Superior temporal gyrus (tissue), 1 donor: ENCODE measurements around the gene RACGAP1.
A peak's percentile ranks its signal among the peaks of the same experiment; 100 is the strongest.

Source experiments
- DNase-seq: peaks from one replicate; pipeline ENCODE4 v3.0.0-alpha.2; 2016; ENCODE audit errors: extremely low spot score

The RACGAP1 gene

DNA sequence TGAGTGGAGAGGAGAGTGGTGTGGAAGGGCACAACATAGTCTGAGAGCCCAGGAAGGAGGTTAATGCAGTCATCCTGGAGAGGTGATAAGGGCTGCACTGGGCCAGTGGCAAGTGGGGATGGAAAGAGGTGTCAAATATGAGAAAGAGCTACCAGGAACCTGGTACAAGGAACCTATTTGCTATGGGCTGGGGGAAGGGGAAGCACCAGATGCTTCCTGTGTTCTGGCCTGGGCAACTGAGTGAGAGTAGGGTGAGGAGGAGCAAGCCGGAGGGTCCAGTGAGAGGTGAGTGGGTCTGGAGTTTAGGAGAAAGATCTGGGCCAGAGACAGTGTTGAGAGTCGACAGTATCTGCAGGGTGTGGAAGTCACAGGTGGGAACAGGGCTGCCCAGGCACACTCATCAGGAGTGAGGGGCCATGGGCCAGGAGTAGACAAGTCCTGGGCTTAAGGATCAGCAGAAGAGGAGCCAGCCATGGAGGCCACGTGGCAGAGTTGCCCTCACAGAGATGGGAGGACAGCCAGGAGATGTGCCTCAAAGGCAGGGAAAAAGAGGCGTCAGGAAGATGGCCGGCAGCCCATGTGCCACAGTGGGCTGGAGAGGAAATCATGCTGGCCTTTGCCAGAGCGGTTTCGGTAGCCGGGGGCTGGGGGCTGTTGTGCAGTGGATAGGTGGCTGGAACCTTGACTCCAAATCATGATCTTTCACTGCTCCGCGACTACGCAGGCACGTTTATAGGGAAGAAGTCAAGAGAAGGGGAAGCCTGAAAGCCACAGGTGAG lies 55.5 kb downstream of the RACGAP1 start:
- no peak for DNase-seq

DNA sequence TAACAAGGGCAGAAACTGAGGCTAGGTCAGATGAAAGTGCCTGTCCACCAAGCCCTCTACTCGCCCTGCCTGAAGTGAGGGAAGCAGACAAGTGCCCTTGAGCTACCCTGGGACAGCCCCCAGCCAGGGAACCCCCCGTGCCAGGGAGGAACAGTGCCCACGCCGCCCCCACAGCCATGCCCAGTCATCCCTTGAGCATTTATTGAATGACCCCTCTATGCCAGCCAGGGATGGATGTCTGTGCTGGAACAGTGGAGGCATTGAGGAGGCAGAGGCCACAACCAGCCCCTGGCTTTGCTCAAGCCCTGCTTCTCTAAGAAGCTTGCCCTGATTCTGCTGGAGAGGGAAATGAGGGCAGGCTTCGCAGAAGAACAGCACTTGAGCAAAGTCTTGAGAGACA lies 56.3 kb downstream of the RACGAP1 start:
- peak; percentile 66 for DNase-seq

DNA sequence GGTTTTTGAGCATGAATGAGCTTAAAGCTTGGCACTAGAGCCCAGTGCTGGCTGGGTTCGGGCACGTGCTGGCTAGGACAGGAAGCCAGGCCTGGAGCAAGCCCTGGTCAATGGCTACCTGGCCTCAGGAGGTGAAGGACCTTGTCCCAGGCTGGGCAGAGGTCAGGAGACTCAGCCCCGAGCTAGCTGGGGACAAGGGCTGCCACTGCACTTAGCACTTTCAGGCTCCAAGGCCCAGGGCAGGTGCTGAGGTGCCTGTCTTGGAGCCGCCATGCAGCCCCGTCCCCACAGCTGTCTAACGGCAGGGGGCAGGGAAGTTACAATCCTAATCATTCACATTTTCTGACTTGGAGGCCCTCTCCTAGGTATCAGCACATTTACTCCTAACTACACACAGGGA lies 56.8 kb downstream of the RACGAP1 start:
- DNase-seq: no peak

DNA sequence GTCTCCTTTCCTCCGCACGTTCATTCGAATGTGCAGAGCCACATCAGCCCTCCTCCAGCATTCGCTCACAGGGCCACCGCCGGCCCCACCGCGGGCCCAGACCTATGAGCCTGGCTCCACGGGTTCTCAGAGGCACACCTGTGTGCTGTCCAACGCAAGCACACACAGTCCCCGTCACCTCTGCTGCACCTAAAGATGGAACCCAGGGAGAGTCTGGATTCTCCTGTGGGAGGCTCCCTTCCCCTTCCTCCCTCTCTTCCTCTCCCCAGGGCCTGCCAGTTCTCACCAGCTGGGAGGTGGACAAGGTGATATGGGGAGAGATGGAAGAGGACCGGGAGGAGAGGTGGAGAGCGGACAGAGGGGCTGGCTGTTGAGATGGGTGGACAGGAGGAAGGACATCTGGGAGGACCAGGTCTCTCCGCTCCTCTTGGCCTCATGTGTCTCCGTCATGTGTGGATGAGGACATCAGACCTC lies 57.5 kb downstream of the RACGAP1 start:
- no peak for DNase-seq

DNA sequence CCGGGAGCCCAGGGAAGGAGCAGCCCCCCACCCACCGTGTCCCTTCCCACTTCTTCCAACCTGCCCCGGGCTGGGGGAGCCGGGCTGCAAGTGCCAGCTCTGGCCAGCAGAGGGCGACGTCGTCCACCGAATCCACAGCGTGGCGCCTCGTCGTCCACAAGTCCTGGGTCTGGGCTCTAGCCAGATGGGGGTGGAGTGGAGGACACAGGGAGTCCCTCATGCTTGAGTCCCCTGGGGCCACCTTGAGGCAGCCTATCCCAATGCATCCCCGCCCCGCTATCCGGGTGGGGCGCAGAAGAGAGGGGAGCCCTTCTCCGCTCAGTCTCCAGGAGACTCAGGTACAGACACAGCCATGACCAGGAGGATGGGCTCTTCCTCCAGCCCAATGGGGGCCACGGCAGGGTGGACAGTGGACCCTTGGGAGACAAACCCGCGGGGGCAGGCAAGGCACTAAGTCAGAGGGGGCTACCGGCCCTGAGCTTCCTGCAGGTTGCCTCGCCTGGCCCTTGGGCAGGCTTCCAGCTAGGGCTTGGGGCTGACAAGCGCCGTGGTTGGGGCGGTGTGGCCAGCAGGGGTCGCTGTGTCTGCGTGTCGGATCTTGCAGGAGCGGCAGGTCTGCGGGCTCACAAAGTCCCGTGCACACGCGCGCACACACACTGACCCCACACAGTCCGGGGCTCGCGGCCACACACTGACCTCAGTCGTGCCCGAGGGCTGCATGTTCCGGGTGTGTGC lies 58.1 kb downstream of the RACGAP1 start:
- DNase-seq: peak; percentile 95

DNA sequence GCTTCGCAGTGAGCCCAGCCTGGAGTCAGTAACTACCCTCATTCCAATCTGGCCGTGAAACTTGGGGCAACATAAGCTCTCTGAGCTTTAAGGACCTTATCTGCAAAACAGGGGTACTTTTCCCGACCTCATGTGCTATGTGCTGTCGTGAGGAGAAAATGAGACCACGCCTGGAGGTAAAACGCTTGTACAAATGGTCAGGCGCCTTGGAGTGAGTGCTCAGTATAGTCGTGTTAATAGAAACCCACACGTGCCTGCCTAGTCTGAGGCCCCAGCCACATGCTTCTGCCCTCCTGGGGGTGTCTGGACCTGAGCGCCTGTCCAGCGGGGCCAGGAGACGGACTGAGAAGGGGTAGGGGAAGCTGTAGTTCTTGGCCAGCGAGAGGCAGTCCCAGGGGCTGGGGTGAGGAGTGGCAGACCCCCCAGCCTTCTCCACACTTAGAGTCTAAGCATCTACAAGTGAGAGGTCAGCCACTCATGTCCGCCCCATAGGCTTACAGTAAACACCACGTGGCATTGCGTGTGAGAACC lies 58.7 kb downstream of the RACGAP1 start:
- DNase-seq: no peak

DNA sequence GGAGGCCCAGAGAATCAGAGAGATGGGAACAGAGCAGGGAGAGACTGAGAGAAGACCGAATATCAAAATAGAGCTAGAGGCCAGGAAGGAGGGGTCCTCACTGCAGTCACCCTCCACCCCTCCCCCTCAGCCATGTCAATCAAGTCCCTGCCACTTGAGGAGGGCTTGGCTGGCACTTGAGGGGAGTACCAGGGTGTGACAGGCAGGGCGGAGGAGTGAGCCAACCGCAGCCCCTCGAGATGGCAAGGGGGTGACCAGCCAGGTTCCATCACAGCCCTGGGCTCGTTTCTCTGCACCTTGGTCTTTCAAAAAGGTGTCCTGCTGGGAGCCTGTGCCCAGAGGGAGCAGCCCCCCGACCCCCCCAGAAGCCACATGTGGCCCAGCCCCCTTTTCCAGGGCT lies 59.5 kb downstream of the RACGAP1 start:
- DNase-seq: no peak

DNA sequence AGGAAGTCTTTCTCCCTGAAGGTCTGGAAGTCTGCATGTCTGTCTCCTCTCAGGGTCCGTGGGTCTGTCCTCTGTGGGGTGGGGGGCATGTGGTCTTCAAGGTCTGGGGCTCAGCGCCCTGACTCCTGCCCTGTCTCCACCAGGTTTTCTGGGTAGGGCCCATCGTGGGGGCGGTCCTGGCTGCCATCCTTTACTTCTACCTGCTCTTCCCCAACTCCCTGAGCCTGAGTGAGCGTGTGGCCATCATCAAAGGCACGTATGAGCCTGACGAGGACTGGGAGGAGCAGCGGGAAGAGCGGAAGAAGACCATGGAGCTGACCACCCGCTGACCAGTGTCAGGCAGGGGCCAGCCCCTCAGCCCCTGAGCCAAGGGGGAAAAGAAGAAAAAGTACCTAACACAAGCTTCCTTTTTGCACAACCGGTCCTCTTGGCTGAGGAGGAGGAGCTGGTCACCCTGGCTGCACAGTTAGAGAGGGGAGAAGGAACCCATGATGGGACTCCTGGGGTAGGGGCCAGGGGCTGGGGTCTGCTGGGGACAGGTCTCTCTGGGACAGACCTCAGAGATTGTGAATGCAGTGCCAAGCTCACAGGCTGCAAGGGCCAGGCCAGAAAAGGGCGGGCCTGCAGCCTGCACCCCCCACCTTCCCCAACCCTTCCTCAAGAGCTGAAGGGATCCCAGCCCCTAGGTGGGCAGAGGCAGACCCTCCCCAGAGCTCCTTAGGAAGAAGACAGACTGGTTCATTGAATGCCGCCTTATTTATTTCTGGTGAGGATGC lies 60.3 kb downstream of the RACGAP1 start:
- DNase-seq: no peak

DNA sequence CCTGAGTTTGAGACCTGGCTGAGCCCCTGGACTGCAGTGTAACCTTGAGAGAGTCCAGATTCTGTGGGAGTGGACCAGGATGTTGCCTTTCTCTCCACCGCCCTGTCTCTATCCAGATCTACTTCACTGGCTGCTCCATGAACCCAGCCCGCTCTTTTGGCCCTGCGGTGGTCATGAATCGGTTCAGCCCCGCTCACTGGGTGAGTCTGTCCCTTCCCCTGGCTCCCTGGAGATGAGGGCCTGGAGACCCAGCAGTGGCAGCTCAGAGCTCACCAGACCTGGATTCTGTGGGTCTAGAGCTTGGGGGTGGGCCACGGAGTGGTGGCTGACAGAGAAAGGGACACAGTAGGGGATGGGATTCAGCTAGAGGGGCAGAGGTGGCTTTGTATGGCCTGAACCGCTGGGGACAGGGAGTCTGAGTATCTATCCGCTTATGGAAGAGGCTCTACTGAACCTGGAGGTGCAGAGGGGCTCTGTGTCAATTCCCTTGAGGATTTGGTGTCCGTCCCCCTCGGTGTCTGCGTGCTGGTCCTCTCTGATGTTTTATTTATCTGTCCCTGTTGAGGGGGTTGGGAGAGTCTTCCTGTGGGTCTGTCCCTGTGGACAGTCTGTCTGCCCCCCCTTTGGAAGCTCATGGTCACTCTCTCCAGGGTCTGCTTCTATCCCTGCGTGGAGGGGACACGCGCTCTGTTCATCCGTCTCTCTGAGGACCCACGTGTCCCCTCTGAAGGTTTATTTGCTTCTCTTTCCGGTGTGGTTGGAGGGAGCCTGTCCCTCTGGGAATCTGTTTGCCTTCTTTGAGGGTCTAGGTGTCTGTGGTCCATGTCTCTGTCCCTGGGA lies 61.1 kb downstream of the RACGAP1 start:
- DNase-seq: no peak

DNA sequence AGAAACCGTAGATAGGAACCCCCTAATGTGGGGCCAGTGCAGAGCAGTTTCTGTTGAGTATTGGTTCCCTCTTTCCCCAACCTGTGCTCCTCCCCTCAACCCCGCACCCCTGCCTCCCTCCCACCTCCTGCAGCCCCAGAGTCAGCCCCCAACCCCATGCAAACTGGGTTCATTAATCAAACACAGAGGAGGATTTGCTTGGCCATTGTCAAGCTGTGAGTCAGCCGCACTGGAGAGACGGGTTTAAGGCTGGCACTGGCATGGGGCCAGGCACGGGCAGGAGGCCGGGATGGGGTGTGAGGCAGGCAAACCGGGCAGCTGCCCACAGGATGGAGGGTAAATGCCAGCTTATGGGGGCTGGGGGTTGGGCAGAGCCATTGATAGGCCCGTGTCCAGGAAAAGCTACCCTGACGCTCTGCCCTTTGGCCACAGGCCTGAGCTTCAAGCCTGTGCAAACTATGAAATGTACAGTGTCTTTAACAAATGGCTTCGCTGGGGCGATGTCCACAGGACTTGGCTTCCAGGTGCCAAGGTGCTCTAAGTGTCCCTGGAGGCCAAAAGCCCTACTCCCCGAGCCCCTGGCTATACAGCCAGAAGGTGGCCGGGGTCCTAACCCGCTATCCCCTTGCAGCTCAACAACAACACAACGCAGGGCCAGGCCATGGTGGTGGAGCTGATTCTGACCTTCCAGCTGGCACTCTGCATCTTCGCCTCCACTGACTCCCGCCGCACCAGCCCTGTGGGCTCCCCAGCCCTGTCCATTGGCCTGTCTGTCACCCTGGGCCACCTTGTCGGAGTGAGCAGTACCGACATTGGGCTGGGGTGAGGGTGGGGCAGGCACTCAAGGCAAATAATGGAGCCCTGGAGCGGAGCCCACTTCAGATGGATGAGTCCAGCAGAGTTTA lies 62.2 kb downstream of the RACGAP1 start:
- DNase-seq: no peak

DNA sequence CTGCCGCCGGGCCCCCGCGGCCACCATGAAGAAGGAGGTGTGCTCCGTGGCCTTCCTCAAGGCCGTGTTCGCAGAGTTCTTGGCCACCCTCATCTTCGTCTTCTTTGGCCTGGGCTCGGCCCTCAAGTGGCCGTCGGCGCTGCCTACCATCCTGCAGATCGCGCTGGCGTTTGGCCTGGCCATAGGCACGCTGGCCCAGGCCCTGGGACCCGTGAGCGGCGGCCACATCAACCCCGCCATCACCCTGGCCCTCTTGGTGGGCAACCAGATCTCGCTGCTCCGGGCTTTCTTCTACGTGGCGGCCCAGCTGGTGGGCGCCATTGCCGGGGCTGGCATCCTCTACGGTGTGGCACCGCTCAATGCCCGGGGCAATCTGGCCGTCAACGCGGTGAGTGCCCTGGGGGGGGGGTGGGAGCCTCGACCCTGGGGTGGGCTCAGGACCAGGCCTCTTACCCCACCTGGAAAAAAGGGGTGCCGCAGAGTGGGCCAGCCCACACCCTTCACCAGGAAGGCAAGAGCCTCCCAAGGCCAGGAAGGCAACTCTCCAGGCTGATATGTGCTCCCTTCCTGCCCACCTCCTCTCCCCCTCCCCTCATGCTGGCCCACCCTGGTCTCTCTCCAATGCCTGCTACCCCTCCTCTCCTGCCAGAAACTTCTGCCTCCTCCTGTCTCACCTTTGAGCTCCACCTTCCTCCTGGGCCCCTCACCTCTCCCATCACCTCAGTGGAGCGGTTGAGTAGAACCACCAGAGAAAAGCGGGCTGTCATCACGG lies 63.1 kb downstream of the RACGAP1 start:
- no peak for DNase-seq

DNA sequence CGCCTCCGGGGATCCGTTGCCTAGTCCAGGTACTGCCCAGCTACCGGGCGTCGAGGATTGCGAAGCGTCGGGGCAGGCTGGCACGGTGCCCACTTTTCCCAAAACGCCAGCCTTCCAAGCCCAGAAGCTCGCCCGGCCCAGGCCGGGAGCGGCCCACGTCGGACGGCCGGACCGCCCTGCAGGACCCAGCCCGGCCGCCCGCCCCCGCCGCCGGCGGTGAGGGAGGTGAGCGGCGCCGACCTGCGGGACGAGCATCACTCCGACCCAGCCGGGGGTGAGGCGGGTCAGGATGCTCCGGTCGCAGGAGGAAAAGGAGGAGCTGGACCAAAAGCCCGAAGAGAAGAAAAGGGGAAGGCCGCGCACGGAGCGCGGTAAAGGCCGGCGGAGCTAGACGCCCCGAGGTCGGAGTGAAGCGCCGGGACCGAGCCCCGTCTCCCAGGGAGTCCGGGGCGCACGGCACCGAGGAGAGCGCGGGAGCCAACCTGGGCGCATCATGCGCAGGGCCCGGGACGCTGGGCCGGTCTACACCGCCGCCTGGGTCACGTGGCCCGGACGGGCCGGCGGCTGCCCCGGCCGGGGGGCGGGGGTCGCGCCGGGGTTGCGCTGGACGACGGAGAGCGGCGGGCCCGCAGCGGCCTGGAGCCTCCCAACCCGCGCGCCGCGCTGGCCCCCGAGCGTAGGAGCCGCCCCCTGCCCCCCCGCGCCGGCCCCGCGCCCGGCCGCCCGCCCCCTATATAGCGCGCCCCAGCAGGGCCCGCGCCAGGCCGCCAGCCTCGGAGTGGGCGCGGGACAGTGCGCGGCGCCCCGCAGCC lies 64.0 kb downstream of the RACGAP1 start, which contains the start of gene AQP5:
Gene AQP5 (plus strand): TSS at position 762 of the 812 bp plus-strand sequence. CDS start 146 bp downstream, outside the sequence.
- no peak for DNase-seq

DNA sequence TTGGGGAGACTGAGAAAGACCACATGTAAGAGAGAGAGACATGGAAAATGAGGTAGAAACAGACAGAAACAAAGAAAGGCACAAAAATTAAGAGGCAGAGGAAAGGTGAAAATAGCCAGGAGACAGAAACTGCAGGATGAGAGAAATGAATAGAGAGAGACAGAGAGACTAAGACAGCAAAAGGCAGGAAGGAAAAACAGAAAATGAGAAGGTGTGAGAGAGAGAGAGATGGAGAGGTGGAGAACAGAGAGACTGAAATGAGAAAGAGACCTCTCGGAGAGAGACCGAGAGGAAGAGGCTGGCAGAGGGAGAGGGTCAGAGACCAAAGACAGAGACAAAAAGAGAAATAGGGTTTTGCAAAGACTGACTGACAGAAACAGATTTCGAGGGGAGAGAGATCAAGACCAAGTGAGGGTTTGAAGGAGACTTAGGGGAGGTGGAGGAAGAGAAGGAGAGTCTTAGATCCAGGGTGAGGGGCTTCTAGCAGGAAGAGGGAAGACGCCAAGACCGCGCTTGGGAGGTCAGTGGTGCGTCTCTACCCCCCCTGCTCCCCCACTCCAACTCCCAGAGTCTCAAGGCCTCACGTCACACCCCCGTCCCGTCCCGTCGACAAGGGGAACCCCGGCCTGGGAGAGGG lies 64.7 kb downstream of the RACGAP1 start:
- no peak for DNase-seq

DNA sequence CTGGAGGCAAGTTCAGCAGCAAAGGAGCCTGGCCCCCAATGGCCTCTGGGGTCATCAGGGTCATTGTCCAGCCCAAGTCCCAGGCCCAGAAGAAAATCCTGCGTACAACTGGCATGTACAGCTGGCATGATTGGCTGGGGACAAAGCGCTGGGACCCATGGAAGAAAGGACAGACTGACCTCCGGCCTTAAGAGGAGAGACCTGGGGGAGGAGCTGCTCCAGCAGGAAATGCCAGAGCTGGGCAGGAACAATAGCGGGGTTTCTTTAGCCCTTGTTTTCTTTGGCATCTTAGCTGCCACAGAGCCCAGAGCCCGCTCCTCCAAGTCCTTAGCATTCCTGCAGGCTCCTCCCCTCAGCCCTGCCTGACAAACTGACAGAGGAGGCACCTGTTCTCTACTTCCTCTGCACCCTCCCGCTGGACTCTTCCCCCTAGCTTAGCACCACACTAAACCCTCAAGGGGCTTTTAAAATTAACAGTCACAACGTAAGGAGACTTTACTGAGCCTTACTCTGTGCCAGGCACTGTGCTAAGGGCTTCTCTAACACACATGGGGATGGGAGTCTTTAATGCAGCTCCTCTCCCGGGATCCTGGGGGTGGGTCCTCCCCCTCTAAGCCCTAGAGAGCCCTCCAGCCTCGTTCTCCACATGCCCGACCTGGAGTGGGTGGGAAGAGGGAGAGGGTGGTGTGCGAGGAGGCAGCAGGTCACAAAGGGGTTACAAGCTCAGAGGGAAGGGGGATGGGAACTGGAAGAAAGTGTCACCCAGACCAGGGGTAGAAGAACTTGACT lies 65.4 kb downstream of the RACGAP1 start:
- DNase-seq: no peak

DNA sequence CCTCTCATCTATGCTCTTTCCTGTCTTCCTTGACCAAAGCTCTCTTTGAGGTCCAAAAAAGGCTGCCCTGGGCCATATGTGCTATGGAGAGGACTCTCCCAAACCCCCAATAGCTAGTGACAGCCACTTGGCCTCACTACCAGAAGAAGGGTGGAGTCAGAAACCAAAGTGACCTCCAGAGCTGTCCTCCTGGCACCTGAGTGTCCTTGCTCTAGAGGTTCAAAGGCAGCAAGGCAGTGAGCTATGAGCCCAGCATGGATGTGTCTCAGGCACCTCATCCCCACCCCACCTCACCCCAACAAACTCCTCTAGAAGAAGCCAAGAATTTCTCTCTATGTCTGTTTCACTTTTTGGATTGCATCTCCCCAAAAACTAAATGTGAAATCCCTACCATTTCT lies 67.7 kb downstream of the RACGAP1 start:
- no peak for DNase-seq

DNA sequence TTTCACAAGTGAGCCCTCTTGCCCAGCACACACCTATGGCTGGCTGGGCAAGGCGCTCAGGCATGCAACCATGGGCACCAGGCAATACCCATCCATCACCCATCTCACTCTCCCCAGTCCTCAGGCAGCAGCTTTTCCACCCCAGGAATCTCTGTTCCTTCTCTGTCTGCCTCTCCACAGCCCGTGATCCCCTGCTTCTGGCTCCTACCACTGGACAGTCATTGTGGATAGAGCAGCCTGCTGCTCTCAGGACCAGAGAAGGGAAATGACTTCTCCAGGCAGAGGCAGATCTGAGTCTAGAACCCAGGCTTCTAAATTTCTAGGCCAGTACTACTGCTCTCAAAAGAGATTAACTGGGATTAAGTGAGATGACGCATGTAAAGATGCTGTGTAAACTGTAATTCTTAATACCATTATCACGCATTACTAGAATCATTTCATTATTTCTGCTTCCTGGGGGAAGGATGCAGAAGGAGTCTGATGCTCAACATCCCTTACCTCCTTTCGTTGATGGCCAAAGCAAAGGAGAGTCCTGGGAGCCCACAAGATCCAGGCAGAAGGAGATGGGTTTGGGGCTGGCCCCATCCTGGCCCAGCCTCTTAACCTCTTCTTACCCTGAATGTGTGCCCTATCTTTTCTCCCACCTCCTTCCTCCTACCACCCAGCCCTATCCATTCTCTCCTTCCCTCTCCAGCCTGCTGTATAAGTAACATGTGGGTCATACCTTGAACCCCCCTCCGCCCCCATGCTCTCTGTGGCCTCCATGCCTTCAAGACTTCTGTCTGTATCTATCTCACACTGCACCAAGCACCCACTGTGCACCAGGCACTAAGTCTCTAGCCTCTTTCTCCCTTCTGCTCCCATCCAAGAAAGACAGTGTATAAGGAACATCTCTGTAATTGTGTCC lies 68.4 kb downstream of the RACGAP1 start:
- DNase-seq: no peak
